Activated T-helper 1 cell treated with Interleukin-2 at 50 U/mL for 16 hours (primary cell): Measurements from ENCODE around the gene TC2N.
"Not testable (repeated sequence)": the region's sequence is repeated elsewhere in the genome, so short reads cannot be mapped to it uniquely, and the experiment has no call there.

ENCODE experiments used
- DNase-seq: peaks from one replicate; pipeline ENCODE4 v3.0.0-alpha.2; 2020; ENCODE audit warnings: low read depth

TC2N gene

DNA sequence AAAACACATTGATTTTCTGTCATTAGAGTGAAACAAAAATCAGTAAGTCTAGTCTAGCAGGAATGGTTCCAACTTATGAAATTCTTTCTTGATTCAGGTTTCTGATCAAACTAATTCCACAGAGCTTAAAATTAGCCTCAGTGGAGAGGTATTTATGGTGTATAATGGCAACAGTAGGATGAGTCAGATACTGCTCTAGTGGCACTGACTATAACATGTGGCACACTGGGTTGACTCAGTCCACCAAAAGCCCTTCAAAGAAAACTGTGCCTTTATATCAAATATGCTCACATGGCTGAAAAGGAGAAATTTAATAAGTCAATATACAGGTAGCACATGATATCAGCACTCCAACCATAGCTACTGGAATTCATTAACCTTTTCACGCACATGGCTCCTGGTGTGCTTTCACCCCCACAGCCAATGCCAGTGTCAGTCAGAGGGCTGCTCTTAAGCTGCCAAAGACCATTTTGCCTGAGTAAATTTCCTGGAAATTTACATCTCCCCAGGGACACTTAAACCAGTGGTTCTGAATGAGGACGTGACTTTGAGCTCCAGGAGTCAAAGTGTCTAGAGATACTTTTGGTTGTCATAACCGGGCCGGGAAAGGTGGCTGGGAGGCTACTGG lies 113.7 kb downstream of the TC2N start:
- no peak for DNase-seq

DNA sequence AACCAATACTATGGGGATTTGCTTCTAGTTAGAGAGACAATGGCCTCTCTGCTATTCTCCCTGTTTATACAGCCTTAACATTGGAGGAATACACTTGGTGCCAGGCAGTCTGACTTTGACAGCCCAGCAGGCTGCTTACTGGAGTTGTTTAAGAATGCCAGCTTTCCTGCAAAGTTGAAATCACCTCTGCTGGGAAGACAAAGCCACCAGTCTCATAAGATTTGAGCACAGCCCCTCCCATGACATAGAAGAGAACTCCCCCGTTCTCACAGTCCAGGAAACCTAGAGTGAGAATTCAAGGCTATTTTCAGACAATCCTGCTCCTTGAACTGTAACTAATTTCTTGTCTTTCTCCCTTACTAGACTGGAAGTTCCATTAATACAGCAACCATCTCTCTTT lies 114.4 kb downstream of the TC2N start:
- DNase-seq: no peak

- no peak for DNase-seq
Observed at GRCh38 chr14:91751719-91752118, 115.6 kb downstream of the TC2N start.

GRCh38 chr14:91750634-91751198 lies 116.6 kb downstream of the TC2N start:
- no peak for DNase-seq

DNA sequence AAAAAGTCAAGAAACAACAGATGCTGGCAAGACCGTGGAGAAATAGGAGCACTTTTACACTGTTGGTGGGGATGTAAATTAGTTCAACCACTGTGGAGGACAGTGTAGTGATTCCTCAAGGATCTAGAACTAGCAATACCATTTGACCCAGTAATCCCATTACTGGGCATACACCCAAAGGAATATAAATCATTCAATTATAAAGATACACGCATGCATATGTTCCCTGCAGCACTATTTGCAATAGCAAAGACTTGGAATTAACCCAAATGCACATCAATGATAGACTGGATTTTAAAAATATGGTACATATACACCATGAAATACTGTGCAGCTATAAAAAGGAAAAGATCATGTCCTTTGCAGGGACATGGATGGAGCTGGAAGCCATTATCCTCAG lies 117.5 kb downstream of the TC2N start:
- no peak for DNase-seq

DNA sequence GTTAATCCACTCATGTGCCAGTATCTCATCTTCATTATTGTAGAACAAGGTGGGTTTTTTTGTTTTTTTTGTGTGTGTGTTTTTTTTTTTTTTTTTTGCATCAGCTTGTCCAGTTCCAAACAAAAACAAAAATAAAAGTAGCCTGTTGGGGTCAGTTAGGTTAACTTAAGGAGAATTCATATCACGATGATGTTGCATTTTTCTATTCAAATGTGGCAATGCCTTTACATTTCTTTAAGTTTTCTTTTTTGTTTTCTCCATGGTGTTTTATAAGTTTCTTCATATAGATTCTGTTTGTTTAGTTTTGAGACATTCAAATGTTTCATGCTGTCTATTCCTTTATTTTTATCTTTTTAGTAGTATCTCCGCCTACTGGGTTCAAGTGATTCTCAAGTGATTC lies 119.3 kb downstream of the TC2N start:
- no peak for DNase-seq

- DNase-seq: no peak
Observed at GRCh38 chr14:91745344-91745743, 122.0 kb downstream of the TC2N start.

DNA sequence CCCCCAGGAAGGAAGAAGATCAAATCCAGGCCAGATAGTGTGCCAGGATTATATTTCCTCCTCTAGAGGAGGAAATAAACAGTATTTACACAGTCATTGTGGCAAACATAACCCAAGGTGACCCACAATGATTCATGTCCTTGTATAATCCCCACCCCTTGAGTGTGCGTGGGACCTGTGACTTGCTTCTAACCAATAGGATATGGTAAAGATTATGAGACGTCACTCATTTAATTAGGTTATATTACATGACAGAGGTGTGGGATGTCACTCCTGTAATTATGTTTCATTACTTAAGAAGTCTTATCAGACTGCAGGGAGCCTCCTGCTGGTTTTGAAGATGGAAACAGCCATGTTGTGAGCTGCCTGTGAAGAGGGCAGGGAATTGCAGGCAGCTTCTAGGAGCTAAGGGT lies 123.3 kb downstream of the TC2N start:
- no peak for DNase-seq

- no peak for DNase-seq
Observed at GRCh38 chr14:91743305-91743653, 124.1 kb downstream of the TC2N start.

DNA sequence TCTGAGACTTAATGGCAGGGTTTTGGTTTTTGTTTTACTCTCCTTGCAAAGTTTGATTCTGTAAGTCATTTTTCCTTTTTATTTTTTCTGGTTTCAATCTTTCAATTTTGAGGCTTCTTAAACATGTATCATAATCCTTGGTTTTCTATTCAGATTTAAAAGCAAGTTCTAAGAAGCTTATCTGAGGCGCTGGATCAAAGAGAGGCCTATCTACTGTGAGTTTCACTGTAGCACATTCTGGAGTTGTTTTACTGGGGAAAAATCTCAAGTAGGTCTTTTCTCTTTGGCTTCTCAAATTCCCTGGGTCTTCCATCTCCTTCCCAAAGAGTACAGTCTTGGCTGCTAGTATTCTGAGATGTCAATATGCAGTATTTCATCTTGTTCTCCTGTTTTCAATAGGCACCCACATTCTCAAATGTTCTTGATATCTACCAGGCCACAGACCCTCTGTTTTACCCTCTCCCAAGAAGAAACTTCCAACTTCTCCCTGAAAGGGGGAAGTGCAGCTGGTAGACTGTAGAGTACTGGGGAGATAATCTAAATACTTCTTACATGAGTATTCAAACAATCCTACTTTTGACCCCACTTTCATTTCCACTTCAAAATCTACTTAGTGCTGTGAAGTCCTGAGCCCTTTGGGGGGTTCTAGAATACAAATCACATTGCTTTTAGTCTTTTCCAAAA lies 124.6 kb downstream of the TC2N start:
- no peak for DNase-seq

DNA sequence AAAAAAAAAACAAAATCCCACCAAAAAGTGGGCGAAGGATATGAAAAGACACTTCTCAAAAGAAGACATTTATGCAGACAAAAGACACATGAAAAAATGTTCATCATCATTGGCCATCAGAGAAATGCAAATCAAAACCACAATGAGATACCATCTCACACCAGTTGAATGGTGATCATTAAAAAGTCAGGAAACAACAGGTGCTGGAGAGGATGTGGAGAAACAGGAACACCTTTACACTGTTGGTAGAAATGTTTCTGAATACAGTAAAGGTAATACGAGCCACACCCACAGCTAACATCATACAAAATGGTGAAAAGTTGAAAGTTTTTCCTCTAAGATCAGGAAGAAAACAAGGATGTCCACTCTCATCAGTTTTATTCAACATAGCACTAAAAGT lies 127.5 kb downstream of the TC2N start:
- not testable (repeated sequence) for DNase-seq

DNA sequence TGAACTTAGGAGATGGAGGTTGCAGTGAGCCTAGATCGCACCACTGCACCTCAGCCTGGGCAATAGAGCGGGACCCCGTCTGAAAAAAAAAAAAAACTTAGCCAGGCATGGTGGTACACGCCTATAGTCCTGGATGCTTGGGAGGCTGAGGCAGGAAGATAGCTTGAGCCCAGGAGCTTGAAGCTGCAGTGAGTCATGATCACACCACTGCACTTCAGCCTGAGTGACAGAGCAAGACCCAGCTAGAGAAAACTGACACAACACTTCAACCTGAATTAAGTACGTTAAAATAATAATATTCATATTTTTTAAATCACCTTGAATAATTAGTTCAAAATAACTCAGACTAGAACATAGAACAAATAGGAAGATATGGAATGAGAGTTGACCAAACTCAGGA lies 129.7 kb downstream of the TC2N start:
- DNase-seq: no peak

GRCh38 chr14:91732859-91733477 lies 134.4 kb downstream of the TC2N start:
- no peak for DNase-seq

DNA sequence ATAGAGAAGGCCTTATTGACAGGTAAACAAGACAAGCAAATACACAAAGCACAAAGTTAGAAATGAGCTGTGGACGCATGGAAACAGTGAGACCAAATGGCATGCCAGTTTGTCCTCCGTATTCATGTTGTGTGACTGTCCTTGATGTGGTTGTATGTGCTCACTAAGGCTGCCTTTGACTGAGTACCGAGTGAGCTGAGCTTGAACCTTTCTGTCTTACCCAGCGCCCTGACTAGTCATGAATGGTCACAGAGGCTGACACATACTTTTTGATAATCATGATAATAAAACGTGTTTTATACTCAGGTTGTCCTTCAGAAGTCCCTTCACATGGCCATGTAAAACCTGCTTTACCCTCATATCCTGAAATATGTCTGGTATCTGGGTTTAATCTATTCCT lies 134.9 kb downstream of the TC2N start:
- DNase-seq: no peak

DNA sequence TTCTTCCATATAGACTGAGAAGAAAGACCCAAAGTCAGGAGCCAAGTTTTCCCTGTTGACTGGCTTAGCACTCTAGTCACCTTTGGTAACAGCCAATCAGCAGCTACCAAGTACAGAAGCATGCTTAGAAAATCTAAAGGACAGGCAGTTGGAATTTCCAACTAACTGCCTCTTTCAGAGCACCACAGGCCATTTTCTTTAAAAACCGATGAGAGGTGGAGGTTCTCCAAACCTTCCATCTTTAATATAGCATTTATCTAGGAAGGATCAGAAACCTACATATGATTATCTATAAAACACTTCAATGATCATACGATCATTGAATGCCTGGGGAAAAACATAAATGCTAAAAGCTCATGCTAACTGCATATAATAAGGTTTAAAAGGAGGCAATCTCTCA lies 135.3 kb downstream of the TC2N start, which contains the start of gene CATSPERB:
Gene CATSPERB (minus strand): TSS at position 101 of the 400 bp plus-strand sequence. CDS start 2,607 bp downstream, outside the sequence.
- DNase-seq: no peak

- no peak for DNase-seq
Observed at GRCh38 chr14:91731018-91731417, 136.3 kb downstream of the TC2N start.

- no peak for DNase-seq
Observed at GRCh38 chr14:91729756-91730155, 137.6 kb downstream of the TC2N start.
